HCT116 (cell line): ENCODE measurements around the gene DGKB. TPM values are rescaled to one million over a fixed set of nuclear protein-coding genes. Genes with fewer than 3 reads are reported as not detected.

Source experiments
- ATAC-seq: fragments of 200-7000 bp; cut with Tn5 transposase; 2 replicates; pipeline ENCODE4 v1.9.1; 2020; ENCODE audit warnings: mild to moderate bottlenecking, moderate library complexity
- BruUV-seq: library from RNA; stranded (reverse); fragments of 400-500 nt; replicated peaks from 2 replicates; lab custom pipeline; 2021; lab: Mats Ljungman, UMichigan
- CTCF ChIA-PET: fragments of 300-600 bp; sonication (Branson Sonifier 250); formaldehyde crosslinking; loops from one replicate; lab custom pipeline; 2021; ENCODE audit warnings: antibody characterized with exemption; lab: Charles Lee
- POLR2A ChIA-PET: fragments of 300-600, 350-600 bp; sonication (Branson Sonifier 250); formaldehyde crosslinking; loops from one replicate; lab custom pipeline; 2021; ENCODE audit warnings: antibody characterized with exemption; lab: Charles Lee
- RAD21 ChIA-PET, 2 experiments: fragments of 300-600 bp; sonication (Branson Sonifier 250); formaldehyde crosslinking; loops; one replicate each; lab custom pipeline; 2023; ENCODE audit warnings: low total read pairs in 2 of 2; ENCODE audit not compliant: uncharacterized antibody in 2 of 2, unreplicated experiment in 2 of 2, low non-redundant PET in 1 of 2; lab: Charles Lee
- DNase-seq: peaks from one replicate; pipeline ENCODE4 v3.0.0-alpha.2; 2010; ENCODE audit warnings: low read depth, low spot score
- H2AFZ ChIP-seq: fragments of 200-600 bp; shearing (Covaris generic), sonication (generic); 2 replicates; pipeline ENCODE4 v1.6.1; 2017; ENCODE audit warnings: low read depth, mixed run types, mixed read lengths, antibody characterized with exemption, low read length; ENCODE audit not compliant: poor library complexity, severe bottlenecking
- H3K27ac ChIP-seq: 2 replicates; pipeline ENCODE4 v1.5.1; 2012; ENCODE audit warnings: low read depth, low read length
- H3K27me3 ChIP-seq: fragments of 200-600 bp; sonication (generic); 2 replicates; pipeline ENCODE4 v1.6.1; 2016; ENCODE audit warnings: mixed run types, low read length, mixed read lengths; ENCODE audit not compliant: insufficient read depth
- H3K36me3 ChIP-seq, 2 experiments: fragments of 200-500 bp in 1 of 2; fragments of 200-600 bp in 1 of 2; sonication (Bioruptor generic) in 1 of 2; sonication (generic) in 1 of 2; 2 replicates each; pipeline versions ENCODE4 v1.5.1 to v1.6.1; 2014 to 2016; ENCODE audit warnings: low read length in 2 of 2, inconsistent platforms in 1 of 2, mixed read lengths in 1 of 2, mixed run types in 1 of 2; ENCODE audit not compliant: insufficient read depth in 2 of 2, control insufficient read depth in 1 of 2
- H3K4me1 ChIP-seq, 2 experiments: fragments of 200-600 bp in 1 of 2; sonication (generic) in 1 of 2; 2 replicates each; pipeline versions ENCODE4 v1.5.1 to v1.6.1; 2012 to 2017; ENCODE audit warnings: low read length in 2 of 2, inconsistent platforms in 1 of 2, mild to moderate bottlenecking in 1 of 2, mixed read lengths in 1 of 2, mixed run types in 1 of 2, moderate library complexity in 1 of 2; ENCODE audit not compliant: insufficient read depth in 2 of 2, control insufficient read depth in 1 of 2
- H3K4me2 ChIP-seq: fragments of 200-600 bp; sonication (generic); 2 replicates; pipeline ENCODE4 v1.6.1; 2017; ENCODE audit warnings: mixed run types, low read length, mixed read lengths
- H3K4me3 ChIP-seq, 2 experiments: fragments of 200-600 bp in 1 of 2; sonication (generic) in 1 of 2; replicated peaks in 1 of 2; 2 replicates each; pipeline ENCODE4 v1.5.1; 2011 to 2016; ENCODE audit warnings: low read length in 2 of 2, control low read depth in 1 of 2, low read depth in 1 of 2, mild to moderate bottlenecking in 1 of 2, mixed read lengths in 1 of 2, mixed run types in 1 of 2
- H3K79me2 ChIP-seq: fragments of 200-600 bp; sonication (generic); 2 replicates; pipeline ENCODE4 v1.6.1; 2017; ENCODE audit warnings: mild to moderate bottlenecking, mixed run types, low read length, moderate library complexity, mixed read lengths; ENCODE audit not compliant: insufficient read depth
- H3K9ac ChIP-seq: fragments of 200-600 bp; sonication (generic); 2 replicates; pipeline ENCODE4 v1.6.1; 2016; ENCODE audit warnings: low read length, mixed read lengths
- H3K9me2 ChIP-seq: fragments of 200-600 bp; sonication (generic), shearing (Covaris generic); 2 replicates; pipeline ENCODE4 v1.6.1; 2017; ENCODE audit warnings: mixed run types, mild to moderate bottlenecking, moderate library complexity; ENCODE audit not compliant: insufficient read depth
- H3K9me3 ChIP-seq, 2 experiments: fragments of 200-500 bp in 1 of 2; fragments of 200-600 bp in 1 of 2; sonication (Bioruptor generic) in 1 of 2; sonication (generic) in 1 of 2; 2 replicates each; pipeline ENCODE4 v1.6.1; 2014 to 2017; ENCODE audit warnings: low read length in 2 of 2, mixed read lengths in 2 of 2, inconsistent platforms in 1 of 2, low read depth in 1 of 2, mild to moderate bottlenecking in 1 of 2, mixed run types in 1 of 2, moderate library complexity in 1 of 2; ENCODE audit not compliant: control insufficient read depth in 1 of 2, insufficient read depth in 1 of 2
- H4K20me1 ChIP-seq: fragments of 200-600 bp; sonication (generic), shearing (Covaris generic); 2 replicates; pipeline ENCODE4 v1.6.1; 2017; ENCODE audit warnings: mixed run types, mild to moderate bottlenecking, moderate library complexity; ENCODE audit not compliant: insufficient read depth
- CEBPB ChIP-seq: IDR thresholded peaks from 2 replicates; pipeline ENCODE4 v1.6.1; 2012; ENCODE audit warnings: low read depth
- EGR1 ChIP-seq: IDR thresholded peaks from 2 replicates; pipeline ENCODE4 v1.6.1; 2012; ENCODE audit warnings: low read depth
- EZH2 ChIP-seq: fragments of 200-600 bp; sonication (generic); IDR thresholded peaks from 2 replicates; pipeline ENCODE4 v1.6.1; 2017; ENCODE audit warnings: antibody characterized with exemption, mixed run types
- EZH2phosphoT487 ChIP-seq: fragments of 200-600 bp; IDR thresholded peaks from 2 replicates; pipeline ENCODE4 v1.6.1; 2018; ENCODE audit warnings: antibody characterized with exemption, borderline replicate concordance
- JUND ChIP-seq: IDR thresholded peaks from 2 replicates; pipeline ENCODE4 v1.6.1; 2012
- POLR2A ChIP-seq: IDR thresholded peaks from 2 replicates; pipeline ENCODE4 v1.7.0; 2011; ENCODE audit warnings: borderline replicate concordance; ENCODE audit not compliant: insufficient read depth, insufficient read length; ENCODE audit errors: extremely low read depth
- POLR2AphosphoS5 ChIP-seq: IDR thresholded peaks from 2 replicates; pipeline ENCODE4 v1.6.1; 2011; ENCODE audit warnings: mild to moderate bottlenecking, low read depth, low read length, moderate library complexity
- RAD21 ChIP-seq: IDR thresholded peaks from 2 replicates; pipeline ENCODE4 v1.6.1; 2012; ENCODE audit warnings: low read depth, mild to moderate bottlenecking
- SIN3A ChIP-seq: IDR thresholded peaks from 2 replicates; pipeline ENCODE4 v1.6.1; 2012; ENCODE audit warnings: low read depth
- TCF7L2 ChIP-seq: IDR thresholded peaks from 2 replicates; pipeline ENCODE4 v1.7.0; 2011; ENCODE audit warnings: borderline replicate concordance, inconsistent platforms; ENCODE audit not compliant: insufficient read depth, insufficient read length; ENCODE audit errors: extremely low read depth
- ZFX ChIP-seq: fragments of 450-650 bp; IDR thresholded peaks from 2 replicates; pipeline ENCODE4 v1.6.1; 2017
- ZNF274 ChIP-seq: fragments of 200-500 bp; sonication (Bioruptor generic); IDR thresholded peaks from 2 replicates; pipeline ENCODE4 v1.6.1; 2014; ENCODE audit warnings: mild to moderate bottlenecking, low read depth, low read length, inconsistent platforms
- intact Hi-C: fragments of 100-400 bp; cut with micrococcal nuclease; formaldehyde crosslinking; loops from 2 replicates; pipeline ENCODE4 v1.10.0; 2022
- total RNA-seq: library from RNA; stranded (reverse); gene quantifications from one replicate; pipeline ENCODE4 v1.2.1, GENCODE V29; 2021; ENCODE audit not compliant: unreplicated experiment
- TF ChIP-seq, protein P1 (sequence below): IDR thresholded peaks from 2 replicates; pipeline ENCODE4 v1.6.1; 2012
- TF ChIP-seq, protein P2 (sequence below): IDR thresholded peaks from 2 replicates; pipeline ENCODE4 v1.6.1; 2011; ENCODE audit warnings: mild to moderate bottlenecking, low read length, moderate library complexity; ENCODE audit not compliant: insufficient replicate concordance; ENCODE audit errors: extremely low read depth
- TF ChIP-seq, protein P3 (sequence below): IDR thresholded peaks from 2 replicates; pipeline ENCODE4 v1.6.1; 2012; ENCODE audit warnings: low read depth
- TF ChIP-seq, protein P4 (sequence below), 3 experiments: fragments of 200-600 bp in 1 of 3; sonication (generic) in 1 of 3; IDR thresholded peaks in 2 of 3; conservative IDR thresholded peaks in 1 of 3; 2 replicates each; pipeline ENCODE4 v1.5.1; 2012 to 2017; ENCODE audit warnings: low read depth in 2 of 3, low read length in 2 of 3, antibody characterized with exemption in 1 of 3, borderline replicate concordance in 1 of 3, control low read depth in 1 of 3, mild to moderate bottlenecking in 1 of 3, mixed read lengths in 1 of 3, mixed run types in 1 of 3, moderate library complexity in 1 of 3; ENCODE audit not compliant: insufficient read depth in 1 of 3

DGKB gene
- total RNA-seq, 1 experiment from 2014 or later, result 0.05 TPM

DNA sequence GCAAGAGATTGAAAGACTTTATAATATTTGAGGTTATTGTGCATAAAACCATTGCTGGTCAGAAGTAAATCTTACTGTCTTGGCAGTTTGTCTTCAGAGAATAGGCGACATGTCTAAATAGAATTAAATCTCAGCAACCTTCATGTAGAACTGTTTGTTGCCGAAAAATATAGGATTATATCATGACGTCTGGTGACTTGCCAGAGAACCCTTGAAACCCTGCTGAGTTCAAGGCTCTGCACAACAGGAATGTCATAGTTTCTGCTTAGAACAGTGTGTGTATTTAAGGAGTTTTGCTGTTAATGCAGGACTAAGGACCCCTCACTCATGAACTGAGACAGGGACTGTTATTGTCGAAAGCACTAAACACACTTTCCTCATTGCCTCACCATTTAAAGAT is 706.7 kb downstream of the DGKB start:
- no peaks in the 10 kb centered on the region for H3K27me3 ChIP-seq
- H3K9me2 ChIP-seq, result no peaks in the 10 kb centered on the region
- no TSS peak for BruUV-seq
- no peak overlapping the region for H3K9ac ChIP-seq
- intact Hi-C loops, result no loop called here
- peaks cover 0 to 11% of the 10 kb centered on the region in 2 experiments; a peak in 2 of 4 replicates for H3K4me1 ChIP-seq
- no peak for TF ChIP-seq EZH2
- no peak for TF ChIP-seq POLR2A
- no peak for TF ChIP-seq EZH2phosphoT487
- no peak for TF ChIP-seq TCF7L2
- TF ChIP-seq SIN3A, result no peak
- TF ChIP-seq ZFX, result no peak
- TF ChIP-seq, protein P1, sequence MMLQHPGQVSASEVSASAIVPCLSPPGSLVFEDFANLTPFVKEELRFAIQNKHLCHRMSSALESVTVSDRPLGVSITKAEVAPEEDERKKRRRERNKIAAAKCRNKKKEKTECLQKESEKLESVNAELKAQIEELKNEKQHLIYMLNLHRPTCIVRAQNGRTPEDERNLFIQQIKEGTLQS, result no peak
- TF ChIP-seq, protein P2, sequence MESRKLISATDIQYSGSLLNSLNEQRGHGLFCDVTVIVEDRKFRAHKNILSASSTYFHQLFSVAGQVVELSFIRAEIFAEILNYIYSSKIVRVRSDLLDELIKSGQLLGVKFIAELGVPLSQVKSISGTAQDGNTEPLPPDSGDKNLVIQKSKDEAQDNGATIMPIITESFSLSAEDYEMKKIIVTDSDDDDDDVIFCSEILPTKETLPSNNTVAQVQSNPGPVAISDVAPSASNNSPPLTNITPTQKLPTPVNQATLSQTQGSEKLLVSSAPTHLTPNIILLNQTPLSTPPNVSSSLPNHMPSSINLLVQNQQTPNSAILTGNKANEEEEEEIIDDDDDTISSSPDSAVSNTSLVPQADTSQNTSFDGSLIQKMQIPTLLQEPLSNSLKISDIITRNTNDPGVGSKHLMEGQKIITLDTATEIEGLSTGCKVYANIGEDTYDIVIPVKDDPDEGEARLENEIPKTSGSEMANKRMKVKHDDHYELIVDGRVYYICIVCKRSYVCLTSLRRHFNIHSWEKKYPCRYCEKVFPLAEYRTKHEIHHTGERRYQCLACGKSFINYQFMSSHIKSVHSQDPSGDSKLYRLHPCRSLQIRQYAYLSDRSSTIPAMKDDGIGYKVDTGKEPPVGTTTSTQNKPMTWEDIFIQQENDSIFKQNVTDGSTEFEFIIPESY, result no peak
- TF ChIP-seq, protein P3, sequence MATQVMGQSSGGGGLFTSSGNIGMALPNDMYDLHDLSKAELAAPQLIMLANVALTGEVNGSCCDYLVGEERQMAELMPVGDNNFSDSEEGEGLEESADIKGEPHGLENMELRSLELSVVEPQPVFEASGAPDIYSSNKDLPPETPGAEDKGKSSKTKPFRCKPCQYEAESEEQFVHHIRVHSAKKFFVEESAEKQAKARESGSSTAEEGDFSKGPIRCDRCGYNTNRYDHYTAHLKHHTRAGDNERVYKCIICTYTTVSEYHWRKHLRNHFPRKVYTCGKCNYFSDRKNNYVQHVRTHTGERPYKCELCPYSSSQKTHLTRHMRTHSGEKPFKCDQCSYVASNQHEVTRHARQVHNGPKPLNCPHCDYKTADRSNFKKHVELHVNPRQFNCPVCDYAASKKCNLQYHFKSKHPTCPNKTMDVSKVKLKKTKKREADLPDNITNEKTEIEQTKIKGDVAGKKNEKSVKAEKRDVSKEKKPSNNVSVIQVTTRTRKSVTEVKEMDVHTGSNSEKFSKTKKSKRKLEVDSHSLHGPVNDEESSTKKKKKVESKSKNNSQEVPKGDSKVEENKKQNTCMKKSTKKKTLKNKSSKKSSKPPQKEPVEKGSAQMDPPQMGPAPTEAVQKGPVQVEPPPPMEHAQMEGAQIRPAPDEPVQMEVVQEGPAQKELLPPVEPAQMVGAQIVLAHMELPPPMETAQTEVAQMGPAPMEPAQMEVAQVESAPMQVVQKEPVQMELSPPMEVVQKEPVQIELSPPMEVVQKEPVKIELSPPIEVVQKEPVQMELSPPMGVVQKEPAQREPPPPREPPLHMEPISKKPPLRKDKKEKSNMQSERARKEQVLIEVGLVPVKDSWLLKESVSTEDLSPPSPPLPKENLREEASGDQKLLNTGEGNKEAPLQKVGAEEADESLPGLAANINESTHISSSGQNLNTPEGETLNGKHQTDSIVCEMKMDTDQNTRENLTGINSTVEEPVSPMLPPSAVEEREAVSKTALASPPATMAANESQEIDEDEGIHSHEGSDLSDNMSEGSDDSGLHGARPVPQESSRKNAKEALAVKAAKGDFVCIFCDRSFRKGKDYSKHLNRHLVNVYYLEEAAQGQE, result no peak
- no peak for TF ChIP-seq POLR2AphosphoS5
- TF ChIP-seq EGR1, result no peak
- no peak for TF ChIP-seq CEBPB
- TF ChIP-seq RAD21, result no peak
- TF ChIP-seq ZNF274, result no peak
- TF ChIP-seq, protein P4, sequence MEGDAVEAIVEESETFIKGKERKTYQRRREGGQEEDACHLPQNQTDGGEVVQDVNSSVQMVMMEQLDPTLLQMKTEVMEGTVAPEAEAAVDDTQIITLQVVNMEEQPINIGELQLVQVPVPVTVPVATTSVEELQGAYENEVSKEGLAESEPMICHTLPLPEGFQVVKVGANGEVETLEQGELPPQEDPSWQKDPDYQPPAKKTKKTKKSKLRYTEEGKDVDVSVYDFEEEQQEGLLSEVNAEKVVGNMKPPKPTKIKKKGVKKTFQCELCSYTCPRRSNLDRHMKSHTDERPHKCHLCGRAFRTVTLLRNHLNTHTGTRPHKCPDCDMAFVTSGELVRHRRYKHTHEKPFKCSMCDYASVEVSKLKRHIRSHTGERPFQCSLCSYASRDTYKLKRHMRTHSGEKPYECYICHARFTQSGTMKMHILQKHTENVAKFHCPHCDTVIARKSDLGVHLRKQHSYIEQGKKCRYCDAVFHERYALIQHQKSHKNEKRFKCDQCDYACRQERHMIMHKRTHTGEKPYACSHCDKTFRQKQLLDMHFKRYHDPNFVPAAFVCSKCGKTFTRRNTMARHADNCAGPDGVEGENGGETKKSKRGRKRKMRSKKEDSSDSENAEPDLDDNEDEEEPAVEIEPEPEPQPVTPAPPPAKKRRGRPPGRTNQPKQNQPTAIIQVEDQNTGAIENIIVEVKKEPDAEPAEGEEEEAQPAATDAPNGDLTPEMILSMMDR (IDR thresholded peaks at IDR 0.05 in 2 of 3, conservative IDR thresholded peaks at IDR 0.05 in 1 of 3; ENCODE audit: borderline replicate concordance in 1 of 3, insufficient read depth in 1 of 3, low read depth in 2 of 3, low read length in 2 of 3), result no peak
- no peak for TF ChIP-seq JUND
- ChIA-PET CTCF (no interaction called here), POLR2A (no interaction called here), RAD21 (no interaction called here)
- no peak overlapping the region for H3K4me3 ChIP-seq
- no peak for ATAC-seq
- no peak overlapping the region for H3K27ac ChIP-seq
- no peaks in the 10 kb centered on the region for H3K36me3 ChIP-seq
- H3K79me2 ChIP-seq, result no peaks in the 10 kb centered on the region
- DNase-seq, result no peak
- no peaks in the 10 kb centered on the region for H4K20me1 ChIP-seq
- H3K4me2 ChIP-seq, result no peak overlapping the region
- H2AFZ ChIP-seq, result no peak overlapping the region
- no peaks in the 10 kb centered on the region for H3K9me3 ChIP-seq
